T47D (cell line): Measurements from ENCODE around the gene ITGAV.

Experiments
- DNase-seq, 2 experiments: peaks; one replicate each; pipeline versions ENCODE4 v3.0.0 to v3.0.0-alpha.2; 2011 to 2012; ENCODE audit warnings: low read depth in 1 of 2, low spot score in 1 of 2
- JUND ChIP-seq: IDR thresholded peaks from 2 replicates; pipeline ENCODE4 v1.6.1; 2012; ENCODE audit warnings: low read depth
- in situ Hi-C: cut with HindIII; loops from 2 replicates; pipeline ENCODE4 v1.10.0; 2016; ENCODE audit warnings: low sequenced_read_pairs, low pct_unique_long_range_greater_than_20kb

ITGAV gene

DNA sequence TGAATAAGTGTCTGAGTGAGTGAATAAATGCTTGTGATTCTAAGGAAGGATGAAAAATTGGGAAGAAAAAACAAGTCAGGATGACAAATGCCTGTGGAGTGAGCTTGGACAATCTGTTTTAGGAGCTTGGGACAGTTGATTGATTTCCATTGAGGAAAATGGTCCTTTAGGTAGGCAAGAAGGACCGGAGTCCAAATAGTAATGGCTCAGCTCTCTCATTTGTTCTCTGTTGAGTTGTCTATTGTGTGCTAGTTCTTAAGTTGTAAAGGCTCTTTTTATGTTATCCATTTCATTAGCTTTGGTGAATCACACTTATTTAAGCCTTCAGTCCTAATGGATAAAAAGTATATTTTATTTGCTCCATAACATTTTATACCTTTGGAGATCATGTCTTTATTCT lies 135.9 kb downstream of the ITGAV start:
- in situ Hi-C loops = no loop called here

GRCh38 chr2:186726938-186727337 lies 137.1 kb downstream of the ITGAV start:
- TF ChIP-seq JUND = no peak
- in situ Hi-C loops = no loop called here
- DNase-seq = no peak

More for the DNA sequence above, 135.9 kb downstream of the ITGAV start:
- DNase-seq = no peak
- no peak for TF ChIP-seq JUND

DNA sequence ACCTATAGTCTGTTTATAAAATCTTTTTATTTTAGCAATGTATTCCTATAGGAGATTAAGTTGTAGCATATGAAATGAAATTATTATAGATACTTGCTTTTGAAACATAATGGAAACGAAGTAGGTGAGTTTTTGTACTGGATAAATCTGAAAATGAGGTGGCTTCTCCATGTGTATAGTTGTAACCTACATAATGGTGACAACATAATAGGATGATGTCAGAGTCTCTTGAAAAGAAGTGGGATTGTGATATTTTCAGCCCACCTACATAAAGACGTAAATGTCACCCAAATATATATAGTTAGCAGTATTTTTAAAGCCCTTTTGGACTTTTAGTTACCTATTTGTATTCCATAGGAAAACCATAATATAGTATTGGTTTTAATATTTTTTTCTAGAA lies 138.8 kb downstream of the ITGAV start:
- TF ChIP-seq JUND = no peak
- in situ Hi-C loops = no loop called here
- DNase-seq = no peak
